HG03159 (cell line): ENCODE results near the gene GRIA4.
A peak's percentile ranks its signal among the peaks of the same experiment; 100 is the strongest.

Experiments used
- ATAC-seq: cut with Tn5 transposase; IDR thresholded peaks from one replicate; pipeline ENCODE4 v1.9.1; 2021; ENCODE audit warnings: mild to moderate bottlenecking, moderate library complexity; ENCODE audit not compliant: unreplicated experiment

Gene GRIA4

DNA sequence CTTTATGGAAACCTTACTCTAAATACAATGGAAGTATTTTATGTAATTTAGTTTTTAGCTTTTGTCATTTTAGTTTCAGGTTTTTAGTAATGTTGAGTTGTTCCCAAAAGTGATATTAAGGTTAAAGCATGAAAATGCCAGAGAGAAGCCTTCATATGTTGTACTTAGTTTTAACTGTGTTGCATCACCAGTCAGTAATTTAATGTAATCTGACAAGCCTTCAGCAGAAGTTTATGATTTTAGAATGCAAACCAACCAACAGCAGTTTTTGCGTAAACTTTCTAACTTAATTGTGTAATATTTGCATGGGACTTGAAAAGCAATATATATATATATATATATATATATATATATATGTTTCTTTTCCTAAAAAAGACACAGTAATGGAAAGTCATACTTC is 301.6 kb downstream of the GRIA4 start:
- ATAC-seq = no peak

GRCh38 chr11:105912666-105913065 is 302.8 kb downstream of the GRIA4 start:
- ATAC-seq = no peak

GRCh38 chr11:105915021-105915420 is 305.1 kb downstream of the GRIA4 start:
- ATAC-seq = no peak

DNA sequence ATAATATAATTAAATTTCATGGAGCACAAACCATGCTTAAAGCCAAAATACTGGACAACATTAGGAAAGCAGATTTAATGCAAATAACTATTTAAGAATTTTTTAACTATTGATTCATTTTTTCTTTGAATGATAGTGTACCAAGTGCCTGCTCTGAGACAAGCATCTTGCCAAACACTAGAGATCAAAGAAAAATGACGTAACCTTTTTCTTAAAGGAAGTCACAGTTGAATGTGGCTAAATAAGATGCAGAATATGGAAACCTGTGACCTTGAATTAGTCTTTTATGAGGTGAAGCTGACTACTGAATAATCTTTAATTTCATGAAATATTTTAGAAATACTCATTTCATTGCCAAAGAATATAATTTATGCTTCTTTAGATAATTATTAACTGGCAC is 308.2 kb downstream of the GRIA4 start:
- ATAC-seq = no peak

GRCh38 chr11:105918600-105918999 is 308.7 kb downstream of the GRIA4 start:
- ATAC-seq = no peak

DNA sequence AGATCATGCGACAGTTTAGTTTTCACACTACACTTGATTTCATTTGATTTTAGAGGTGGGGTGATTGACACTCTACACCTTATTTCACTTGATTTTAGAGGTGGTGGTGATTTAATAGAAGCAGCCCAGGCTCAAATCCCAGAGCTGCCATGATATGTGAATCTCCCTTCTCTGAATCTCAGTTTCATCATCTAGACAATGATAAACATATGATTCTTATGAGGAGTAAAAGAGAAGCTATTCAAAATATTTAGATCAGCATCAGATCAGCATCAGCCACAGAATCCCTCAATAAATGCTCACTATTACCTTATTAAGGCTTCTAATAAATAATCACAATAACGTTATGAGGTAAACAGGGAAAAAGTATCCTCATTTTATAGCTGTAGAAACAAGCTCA is 313.4 kb downstream of the GRIA4 start:
- ATAC-seq = no peak

DNA sequence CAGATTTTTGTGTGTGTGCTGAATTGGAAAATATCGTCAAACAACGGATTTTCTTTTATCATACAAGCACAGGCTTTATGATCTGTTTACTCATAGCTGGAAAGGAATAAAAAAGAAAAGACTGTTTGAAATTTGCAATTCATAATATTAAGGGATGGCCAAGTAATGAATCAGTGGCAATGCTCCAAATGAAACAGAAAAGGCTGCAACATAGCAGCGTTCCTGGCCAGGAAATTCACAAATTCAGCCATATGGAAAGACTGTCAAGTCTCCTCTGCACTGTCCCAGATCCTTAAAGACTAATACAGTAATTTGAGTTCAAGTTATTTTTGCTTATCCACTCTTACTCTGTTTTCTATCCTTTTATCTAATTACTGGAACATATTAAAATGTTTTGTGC is 313.9 kb downstream of the GRIA4 start:
- no peak for ATAC-seq

- no peak for ATAC-seq
Measured at GRCh38 chr11:105929084-105929955, 319.4 kb downstream of the GRIA4 start.

DNA sequence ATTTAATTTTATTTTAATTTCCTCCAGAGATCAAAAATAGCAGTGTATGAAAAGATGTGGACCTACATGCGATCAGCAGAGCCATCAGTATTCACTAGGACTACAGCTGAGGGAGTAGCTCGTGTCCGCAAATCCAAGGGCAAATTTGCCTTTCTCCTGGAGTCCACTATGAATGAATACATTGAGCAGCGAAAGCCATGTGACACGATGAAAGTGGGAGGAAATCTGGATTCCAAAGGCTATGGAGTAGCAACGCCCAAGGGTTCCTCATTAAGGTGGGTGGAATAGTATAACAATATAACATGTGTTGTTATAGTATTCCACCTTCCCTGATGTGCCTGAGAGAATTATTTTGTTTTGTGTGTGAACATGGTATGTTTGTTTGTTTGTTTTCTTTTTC is 323.8 kb downstream of the GRIA4 start:
- no peak for ATAC-seq

DNA sequence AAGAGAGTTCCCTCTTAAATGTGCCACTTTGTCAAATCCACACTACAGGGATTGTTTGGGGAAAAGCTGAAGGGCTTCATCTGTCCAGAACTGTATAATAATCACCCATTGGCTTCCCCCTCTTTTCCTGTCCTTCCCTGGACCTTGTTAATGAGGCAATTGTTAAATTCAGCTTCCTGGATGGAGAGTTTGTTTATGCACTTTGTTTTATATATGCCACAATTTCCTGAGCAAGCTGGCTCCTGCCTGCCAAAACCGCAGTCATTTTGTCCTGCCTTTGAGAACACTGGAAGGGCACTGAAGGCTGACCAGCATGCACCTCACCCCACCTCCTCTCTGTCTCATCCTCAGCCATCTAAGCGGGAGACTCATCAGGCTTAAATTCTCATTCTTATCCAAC is 325.9 kb downstream of the GRIA4 start:
- ATAC-seq = no peak

DNA sequence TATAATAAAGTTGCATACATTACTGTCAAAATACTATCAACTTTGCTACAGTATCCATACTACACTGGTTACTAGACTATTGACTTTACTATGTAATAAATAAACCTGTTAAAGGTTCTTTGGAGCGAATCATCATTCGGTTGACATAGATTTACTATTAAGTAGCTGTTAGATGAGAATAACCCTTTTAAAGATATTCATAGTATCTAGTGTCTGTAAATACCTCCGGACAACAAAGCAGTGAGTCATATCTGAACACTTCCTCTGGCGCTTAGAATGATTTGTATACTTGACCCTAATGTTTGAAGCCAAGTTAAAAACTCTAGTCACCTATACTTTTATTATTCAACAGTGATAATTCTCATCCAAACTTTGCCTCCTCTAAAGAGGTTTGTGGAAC is 327.5 kb downstream of the GRIA4 start:
- ATAC-seq = peak; percentile 72

- ATAC-seq = no peak
Measured at GRCh38 chr11:105937738-105938137, 327.9 kb downstream of the GRIA4 start.

DNA sequence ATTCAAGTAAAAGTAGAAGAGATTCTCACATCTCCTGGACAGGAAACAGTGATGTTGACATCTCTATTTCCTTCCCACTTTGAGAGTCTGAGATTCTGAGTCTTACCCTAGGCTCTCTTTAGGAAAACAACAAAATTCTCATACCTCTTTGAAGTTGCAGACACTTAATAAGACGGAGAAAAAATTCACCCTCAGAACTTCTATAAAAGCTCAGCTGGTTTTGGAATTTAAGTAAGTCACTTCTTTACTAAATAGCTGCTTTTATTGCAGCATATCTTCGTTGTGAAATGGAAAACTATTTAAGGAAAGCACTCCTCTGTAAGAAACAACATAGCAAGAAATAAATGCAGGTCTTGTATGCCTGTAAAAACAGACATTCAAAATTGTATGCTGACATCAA is 333.0 kb downstream of the GRIA4 start:
- ATAC-seq = no peak

GRCh38 chr11:105948918-105949590 is 339.2 kb downstream of the GRIA4 start:
- no peak for ATAC-seq

DNA sequence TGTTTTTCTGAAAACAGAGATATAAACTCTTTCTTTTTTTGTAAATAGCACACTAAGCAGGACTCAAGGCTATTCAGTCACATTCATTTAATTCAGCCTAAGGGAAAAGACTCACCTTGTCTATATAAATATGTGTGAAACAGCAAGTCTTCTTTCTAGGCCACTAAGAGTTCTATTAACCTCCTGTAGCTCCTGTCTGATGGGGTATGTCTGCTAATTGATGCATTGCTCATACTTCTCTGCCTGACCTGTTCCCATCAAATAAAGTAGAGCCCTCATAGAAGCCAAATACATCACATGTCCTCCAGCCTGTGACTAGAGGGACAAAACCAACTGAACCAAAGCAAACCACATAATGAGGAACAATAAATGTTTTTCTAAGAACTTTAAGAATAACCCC is 344.0 kb downstream of the GRIA4 start:
- no peak for ATAC-seq

- no peak for ATAC-seq
Measured at GRCh38 chr11:105960252-105961245, 350.7 kb downstream of the GRIA4 start.

GRCh38 chr11:105968021-105968697 is 358.3 kb downstream of the GRIA4 start:
- ATAC-seq = no peak

DNA sequence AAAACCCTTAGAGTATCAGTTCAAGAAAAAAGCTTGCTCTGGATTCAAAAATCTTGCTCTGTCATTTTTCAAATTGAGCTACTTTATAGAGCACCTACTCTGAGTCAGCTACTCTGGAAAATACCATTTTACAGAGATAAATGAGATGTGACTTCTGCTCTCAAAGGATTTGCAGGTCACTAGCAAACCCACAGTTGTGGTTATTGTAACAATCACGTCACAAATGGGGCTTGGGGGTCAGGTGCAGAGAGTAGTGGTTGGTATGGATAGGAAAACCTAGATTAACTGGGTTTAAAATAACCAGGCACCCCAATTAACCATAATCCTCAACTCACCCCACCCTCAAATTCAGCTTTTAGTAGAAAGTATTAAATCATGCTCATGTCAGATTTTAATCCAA is 359.9 kb downstream of the GRIA4 start:
- no peak for ATAC-seq

- no peak for ATAC-seq
Measured at GRCh38 chr11:105975128-105975527, 365.3 kb downstream of the GRIA4 start.

DNA sequence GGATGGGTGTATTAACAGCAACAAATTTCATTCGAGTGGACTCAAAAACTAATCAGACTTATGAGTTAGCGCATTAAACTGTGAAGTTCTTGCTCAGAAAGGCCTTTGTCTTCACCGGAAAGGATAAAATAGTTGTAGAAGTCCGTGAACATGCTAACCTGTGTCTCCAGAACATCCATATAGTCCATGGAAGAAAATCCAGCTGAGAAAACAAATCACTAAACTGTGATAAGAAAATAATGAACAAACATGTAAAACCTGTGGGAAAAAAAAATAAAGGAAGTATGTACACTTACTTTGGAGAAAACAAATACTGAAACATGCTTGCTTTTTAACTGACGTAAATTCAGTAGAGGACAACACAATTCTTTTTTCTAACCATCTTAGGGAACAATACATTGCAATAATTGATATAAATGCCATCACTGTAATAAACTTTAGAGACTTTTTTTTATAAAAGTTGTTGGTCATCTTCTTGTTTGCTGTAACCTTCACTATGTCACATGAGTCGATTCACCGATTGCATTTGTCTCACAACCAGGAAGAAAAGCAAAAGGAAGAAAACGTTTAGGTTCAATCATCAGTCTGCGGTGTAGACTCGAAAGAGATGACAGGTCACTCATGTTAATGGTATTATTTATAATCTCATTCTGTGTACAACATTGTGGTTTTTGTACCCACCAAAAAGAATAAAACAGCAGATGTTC is 370.3 kb downstream of the GRIA4 start:
- no peak for ATAC-seq
